Cardiac fibroblast (primary cell): Measurements from ENCODE around the gene PURB.
"Not testable (repeated sequence)": the region's sequence is repeated elsewhere in the genome, so short reads cannot be mapped to it uniquely, and the experiment has no call there.

Experiments used
- DNase-seq, 2 donors: peaks; one replicate each; pipeline versions ENCODE4 v3.0.0 to v3.0.0-alpha.2; 2010; ENCODE audit warnings: low read depth in 2 of 2
- H3K4me3 ChIP-seq, 2 donors: replicated peaks in 1 of 2; 1 replicate in 1 of 2; 2 replicates in 1 of 2; pipeline ENCODE4 v1.5.1; 2011; ENCODE audit warnings: low read depth in 2 of 2, low read length in 2 of 2, mild to moderate bottlenecking in 2 of 2, moderate library complexity in 1 of 2
- TF ChIP-seq, protein P1 (sequence below): IDR thresholded peaks from one replicate; pipeline ENCODE4 v1.5.1; 2011; ENCODE audit warnings: low read depth, mild to moderate bottlenecking, low read length, inconsistent platforms

PURB gene

DNA sequence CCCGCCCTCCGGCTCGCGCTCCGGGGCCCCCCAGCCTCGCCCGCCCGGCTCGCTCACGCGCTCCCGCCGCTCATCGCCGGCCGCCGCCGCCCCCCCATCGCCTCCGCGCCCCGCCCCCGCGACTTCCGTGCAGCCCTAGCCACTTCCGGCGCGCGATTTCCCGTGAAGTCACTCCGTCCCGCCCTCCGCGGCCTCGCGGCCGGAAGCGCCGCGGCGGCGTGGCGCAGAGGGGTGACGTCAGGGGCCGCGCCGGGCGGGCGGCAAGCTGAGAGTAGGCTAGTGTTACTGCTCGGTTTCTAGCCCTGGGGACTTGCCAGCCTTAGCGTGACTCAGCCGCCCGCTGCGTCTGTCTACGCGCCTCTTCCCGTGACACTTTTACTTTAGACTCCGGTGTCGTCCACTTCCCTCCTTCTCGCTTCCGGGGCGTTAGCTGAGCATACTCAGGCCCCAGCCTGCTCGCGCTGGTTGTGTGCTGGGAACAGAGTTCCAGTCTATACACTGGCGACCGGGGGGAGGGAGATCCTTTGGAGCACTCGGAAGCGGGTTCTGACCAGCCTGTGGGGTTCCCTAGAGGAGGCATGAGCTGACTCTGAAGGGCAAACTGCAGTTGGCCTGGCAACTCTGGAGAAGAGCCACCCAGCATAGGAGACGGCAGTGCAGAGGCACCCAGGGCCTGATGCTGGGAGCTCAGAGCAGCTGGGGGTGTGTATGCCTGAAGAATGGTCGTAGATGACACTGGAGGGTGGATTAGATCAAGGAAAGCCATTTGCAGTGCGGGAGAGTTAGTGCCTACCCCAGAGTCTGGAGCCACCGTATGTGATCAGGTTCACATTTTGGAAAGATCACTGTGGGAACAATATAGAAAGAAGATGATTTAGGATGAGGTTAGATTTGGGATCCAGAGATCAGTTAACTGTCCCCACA is at the start of gene PURB:
Gene PURB (minus strand): TSS at position 137 of the 924 bp plus-strand sequence. CDS start 182 bp downstream, outside the sequence.
- H3K4me3 ChIP-seq = peak within 1 kb of the TSS; percentile 85 to 88
- DNase-seq = peak; percentile 96 to 99
- TF ChIP-seq, protein P1, sequence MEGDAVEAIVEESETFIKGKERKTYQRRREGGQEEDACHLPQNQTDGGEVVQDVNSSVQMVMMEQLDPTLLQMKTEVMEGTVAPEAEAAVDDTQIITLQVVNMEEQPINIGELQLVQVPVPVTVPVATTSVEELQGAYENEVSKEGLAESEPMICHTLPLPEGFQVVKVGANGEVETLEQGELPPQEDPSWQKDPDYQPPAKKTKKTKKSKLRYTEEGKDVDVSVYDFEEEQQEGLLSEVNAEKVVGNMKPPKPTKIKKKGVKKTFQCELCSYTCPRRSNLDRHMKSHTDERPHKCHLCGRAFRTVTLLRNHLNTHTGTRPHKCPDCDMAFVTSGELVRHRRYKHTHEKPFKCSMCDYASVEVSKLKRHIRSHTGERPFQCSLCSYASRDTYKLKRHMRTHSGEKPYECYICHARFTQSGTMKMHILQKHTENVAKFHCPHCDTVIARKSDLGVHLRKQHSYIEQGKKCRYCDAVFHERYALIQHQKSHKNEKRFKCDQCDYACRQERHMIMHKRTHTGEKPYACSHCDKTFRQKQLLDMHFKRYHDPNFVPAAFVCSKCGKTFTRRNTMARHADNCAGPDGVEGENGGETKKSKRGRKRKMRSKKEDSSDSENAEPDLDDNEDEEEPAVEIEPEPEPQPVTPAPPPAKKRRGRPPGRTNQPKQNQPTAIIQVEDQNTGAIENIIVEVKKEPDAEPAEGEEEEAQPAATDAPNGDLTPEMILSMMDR = no peak

DNA sequence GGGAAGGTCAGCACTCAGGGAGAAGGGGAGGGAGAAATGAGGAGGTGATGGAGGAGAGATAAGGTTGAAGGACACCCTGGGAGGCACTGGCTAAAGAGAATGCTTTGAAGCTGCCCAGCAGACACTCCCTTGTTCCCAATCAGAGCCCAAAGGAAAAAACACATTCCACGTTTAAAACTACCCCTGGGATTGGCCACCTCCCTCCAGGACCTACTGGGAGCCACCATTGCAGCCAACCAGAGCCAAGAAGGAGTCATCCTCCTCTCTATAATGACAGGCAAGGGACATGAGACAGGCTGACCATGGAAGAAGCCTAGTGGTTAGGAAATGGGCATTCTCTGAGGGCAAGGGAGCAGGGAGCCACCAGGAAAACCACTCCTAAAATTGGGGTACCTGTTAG is 49.7 kb upstream of the PURB start:
- H3K4me3 ChIP-seq = no peak overlapping the region
- TF ChIP-seq, protein P1 = no peak
- DNase-seq = no peak

DNA sequence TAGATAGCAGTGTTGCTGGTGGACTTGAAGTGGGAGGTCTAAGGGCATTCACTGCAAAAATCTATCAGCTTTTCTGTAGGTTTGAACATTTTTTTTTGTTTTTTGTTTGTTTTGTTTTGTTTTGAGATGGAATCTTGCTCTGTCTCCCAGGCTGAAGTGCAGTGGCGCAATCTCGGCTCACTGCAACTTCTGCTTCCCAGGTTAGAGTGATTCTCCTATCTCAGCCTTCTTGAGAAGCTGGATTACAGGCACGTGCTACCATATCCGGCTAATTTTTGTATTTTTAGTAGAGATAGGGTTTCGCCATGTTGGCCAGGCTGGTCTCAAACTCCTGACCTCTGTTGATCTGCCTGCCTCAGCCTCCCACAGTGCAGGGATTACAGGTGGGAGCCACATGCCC is 49.2 kb upstream of the PURB start:
- DNase-seq = not testable (repeated sequence)

DNA sequence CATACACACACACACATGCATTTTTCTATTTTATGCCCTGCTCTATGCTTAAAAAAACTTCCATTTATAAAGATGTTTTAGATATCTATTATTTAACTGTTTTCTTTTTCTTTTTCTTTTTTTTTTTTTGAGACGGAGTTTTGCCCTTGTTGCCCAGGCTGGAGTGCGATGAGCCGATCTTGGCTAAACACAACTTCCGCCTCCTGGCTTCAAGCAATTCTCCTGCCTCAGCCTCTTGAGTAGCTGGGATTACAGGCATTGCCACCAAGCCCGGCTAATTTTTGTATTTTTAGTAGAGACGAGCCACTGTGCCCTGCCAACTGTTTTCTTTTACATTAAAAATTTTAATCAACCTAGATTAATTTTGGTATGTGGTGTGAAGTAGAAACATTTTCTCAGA is 45.6 kb upstream of the PURB start:
- no peak for DNase-seq
- H3K4me3 ChIP-seq = no peak overlapping the region
- TF ChIP-seq, protein P1 = no peak

More for the DNA sequence above, 49.2 kb upstream of the PURB start:
- not testable (repeated sequence) for H3K4me3 ChIP-seq

DNA sequence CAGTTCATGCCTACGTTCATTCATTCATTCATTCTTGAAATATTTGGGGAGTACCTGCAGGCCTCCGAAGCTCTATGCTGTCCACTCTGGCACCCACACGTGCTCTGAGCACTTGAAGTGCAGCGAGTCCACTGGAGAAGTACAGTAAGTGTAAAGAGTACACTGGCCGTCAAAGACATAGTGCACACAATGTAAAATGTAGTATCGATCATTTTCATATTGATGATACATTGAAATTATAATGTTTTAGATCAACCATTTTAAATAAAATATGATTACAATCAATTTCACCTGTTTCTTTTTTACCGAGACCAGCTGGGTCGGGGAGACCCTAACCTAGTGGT is 37.0 kb upstream of the PURB start:
- no peak for DNase-seq
- no peak overlapping the region for H3K4me3 ChIP-seq
- TF ChIP-seq, protein P1 = no peak

DNA sequence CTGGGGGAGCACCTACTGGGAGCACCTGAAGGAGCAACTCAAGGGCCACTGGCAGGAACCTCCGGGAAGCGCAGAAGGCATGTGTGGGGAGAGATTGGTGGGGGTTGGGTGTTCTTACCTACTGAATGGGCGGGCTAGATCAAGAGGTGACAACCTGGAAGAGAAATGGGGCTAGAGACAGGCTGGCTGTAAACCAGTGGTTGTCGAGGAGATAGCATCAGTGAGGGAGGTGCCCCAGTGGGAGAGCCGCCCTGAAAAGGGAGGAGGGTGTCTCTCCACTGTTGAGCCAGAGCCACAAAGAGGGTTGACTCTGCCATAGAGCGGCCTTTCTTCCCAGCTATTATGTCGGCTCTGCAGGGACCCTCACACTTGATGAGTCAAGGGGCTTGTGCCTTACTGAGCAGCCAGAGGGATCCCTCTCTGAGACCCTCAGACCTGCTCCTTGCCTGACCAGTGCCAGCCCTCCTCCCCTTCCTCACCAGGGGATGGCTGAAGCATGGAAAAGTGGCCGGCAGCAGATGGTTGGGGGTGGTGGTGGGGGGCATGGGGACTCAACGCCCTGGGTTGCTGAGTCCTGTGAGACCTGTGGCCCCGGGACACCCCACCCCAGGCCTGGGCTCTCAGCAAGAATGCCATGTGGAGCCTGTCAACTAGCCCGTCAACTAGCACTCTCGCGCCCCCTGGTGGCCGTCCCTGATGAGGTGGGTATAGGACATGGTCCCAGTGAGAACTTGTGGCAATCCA is 36.4 kb upstream of the PURB start:
- peak; percentile 78 to 82 for DNase-seq
- TF ChIP-seq, protein P1 = peak; percentile 85
- no peak overlapping the region for H3K4me3 ChIP-seq

DNA sequence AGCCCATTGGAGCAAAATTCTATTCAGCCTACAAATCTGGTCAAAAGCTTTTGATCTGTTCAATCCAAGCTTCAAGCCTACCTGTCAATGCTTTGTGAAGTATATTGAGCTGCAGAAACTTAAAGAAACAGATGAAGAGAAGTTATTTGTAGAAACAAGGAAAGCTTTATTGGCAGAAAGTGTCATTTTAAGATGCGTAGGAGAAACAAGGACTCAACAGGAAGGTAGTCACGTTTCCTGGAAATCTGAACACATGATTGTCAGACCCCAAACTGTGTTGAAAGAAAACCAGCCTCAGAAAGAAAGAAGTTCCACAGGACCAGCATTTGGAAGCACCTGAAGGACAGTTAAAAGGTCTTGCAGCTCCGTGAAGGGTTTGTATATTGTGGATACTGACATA is 34.8 kb upstream of the PURB start:
- H3K4me3 ChIP-seq = no peak overlapping the region
- TF ChIP-seq, protein P1 = no peak
- no peak for DNase-seq
